ENCODE results near the gene INHBC.
"Not testable (repeated sequence)": the region's sequence is repeated elsewhere in the genome, so short reads cannot be mapped to it uniquely, and the experiment has no call there.

INHBC gene

GRCh38 chr12:57395121-57395520 is 39.5 kb upstream of the INHBC start:
- H3K4me3 ChIP-seq (ENCODE audit: low read length) = no peak overlapping the region
- TF ChIP-seq, protein P1, sequence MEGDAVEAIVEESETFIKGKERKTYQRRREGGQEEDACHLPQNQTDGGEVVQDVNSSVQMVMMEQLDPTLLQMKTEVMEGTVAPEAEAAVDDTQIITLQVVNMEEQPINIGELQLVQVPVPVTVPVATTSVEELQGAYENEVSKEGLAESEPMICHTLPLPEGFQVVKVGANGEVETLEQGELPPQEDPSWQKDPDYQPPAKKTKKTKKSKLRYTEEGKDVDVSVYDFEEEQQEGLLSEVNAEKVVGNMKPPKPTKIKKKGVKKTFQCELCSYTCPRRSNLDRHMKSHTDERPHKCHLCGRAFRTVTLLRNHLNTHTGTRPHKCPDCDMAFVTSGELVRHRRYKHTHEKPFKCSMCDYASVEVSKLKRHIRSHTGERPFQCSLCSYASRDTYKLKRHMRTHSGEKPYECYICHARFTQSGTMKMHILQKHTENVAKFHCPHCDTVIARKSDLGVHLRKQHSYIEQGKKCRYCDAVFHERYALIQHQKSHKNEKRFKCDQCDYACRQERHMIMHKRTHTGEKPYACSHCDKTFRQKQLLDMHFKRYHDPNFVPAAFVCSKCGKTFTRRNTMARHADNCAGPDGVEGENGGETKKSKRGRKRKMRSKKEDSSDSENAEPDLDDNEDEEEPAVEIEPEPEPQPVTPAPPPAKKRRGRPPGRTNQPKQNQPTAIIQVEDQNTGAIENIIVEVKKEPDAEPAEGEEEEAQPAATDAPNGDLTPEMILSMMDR (IDR thresholded peaks at IDR 0.05; ENCODE audit: insufficient read depth, low read depth, low read length, missing control alignments) = no peak
- no peak for DNase-seq (ENCODE audit: low read depth)

DNA sequence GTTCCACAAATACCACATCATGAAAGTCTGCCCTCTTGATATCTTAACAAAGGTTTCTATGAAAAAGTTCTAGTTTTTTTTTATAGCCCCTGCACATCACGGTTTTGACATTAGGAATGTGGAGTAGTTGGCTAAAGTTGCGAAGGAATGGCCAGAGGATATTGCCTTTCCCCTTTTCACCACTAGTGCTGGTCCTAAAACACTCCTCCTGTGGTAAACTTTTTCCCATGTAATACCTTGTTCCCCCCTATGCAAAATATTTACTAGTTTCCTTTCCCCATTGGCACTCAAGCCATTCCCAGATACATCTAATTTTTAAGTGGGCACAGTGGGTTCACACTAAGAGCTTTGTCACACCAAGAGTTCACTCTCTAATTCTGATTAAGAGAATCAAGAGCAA is 37.1 kb upstream of the INHBC start:
- DNase-seq (ENCODE audit: low read depth) = no peak
- no peak overlapping the region for H3K4me3 ChIP-seq (ENCODE audit: low read length)
- TF ChIP-seq, protein P1 (IDR thresholded peaks at IDR 0.05; ENCODE audit: insufficient read depth, low read depth, low read length, missing control alignments) = no peak

DNA sequence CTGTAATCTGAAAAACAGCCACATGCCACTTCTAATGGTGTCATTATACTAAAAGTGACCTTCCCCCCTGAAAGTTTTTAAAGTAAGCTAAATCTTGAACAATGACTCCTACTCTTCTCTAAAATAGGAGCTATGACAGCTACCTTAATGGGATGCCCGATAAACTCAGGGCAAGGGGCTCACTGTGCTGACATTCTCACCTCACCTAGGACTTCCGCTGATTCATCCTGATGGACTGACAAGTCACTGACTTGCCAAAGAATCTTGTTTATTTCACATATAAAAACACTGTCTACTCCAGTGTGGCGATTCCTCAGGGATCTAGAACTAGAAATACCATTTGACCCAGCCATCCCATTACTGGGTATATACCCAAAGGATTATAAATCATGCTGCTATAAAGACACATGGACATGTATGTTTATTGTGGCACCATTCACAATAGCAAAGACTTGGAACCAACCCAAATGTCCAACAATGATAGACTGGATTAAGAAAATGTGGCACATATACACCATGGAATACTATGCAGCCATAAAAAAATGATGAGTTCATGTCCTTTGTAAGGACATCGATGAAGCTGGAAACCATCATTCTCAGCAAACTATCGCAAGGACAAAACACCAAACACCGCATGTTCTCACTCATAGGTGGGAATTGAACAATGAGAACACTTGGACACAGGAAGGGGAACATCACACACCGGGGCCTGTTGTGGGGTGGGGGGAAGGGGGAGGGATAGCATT is 34.7 kb upstream of the INHBC start:
- DNase-seq (ENCODE audit: low read depth); H3K4me3 ChIP-seq (ENCODE audit: low read length): not testable (repeated sequence)

GRCh38 chr12:57401165-57401564 is 33.4 kb upstream of the INHBC start:
- no peak overlapping the region for H3K4me3 ChIP-seq (ENCODE audit: low read length)
- TF ChIP-seq, protein P1 (IDR thresholded peaks at IDR 0.05; ENCODE audit: insufficient read depth, low read depth, low read length, missing control alignments) = no peak
- no peak for DNase-seq (ENCODE audit: low read depth)

- not testable (repeated sequence) for DNase-seq (ENCODE audit: low read depth); H3K4me3 ChIP-seq (ENCODE audit: low read length)
These were observed 32.4 kb upstream of the INHBC start for GRCh38 chr12:57402156-57402555.

GRCh38 chr12:57404966-57405640 is 29.5 kb upstream of the INHBC start:
- H3K4me3 ChIP-seq (ENCODE audit: low read length) = no peak overlapping the region
- no peak for DNase-seq (ENCODE audit: low read depth)
- TF ChIP-seq, protein P1 (IDR thresholded peaks at IDR 0.05; ENCODE audit: insufficient read depth, low read depth, low read length, missing control alignments) = no peak

- TF ChIP-seq, protein P1 (IDR thresholded peaks at IDR 0.05; ENCODE audit: insufficient read depth, low read depth, low read length, missing control alignments) = no peak
- no peak overlapping the region for H3K4me3 ChIP-seq (ENCODE audit: low read length)
- DNase-seq (ENCODE audit: low read depth) = no peak
These were observed 24.1 kb upstream of the INHBC start for GRCh38 chr12:57410534-57410933.

DNA sequence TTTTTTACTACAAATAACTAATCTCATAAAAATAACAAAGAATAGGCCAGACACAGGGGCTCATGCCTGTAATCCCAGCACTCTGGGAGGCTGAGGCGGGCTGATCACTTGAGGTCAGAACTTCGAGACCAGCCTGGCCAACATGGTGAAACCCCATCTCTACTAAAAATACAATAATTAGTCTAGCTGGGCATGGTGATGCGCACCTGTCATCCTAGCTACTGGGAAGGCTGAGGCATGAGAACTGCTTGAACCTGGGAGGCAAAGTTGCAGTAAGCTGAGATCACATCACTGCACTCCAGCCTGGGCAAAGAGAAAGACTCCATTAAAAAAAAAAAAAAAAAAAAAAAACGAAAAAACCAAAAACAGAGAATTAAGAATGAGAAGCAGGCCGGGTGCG is 20.4 kb upstream of the INHBC start:
- DNase-seq (ENCODE audit: low read depth); H3K4me3 ChIP-seq (ENCODE audit: low read length): not testable (repeated sequence)

Measured in epithelial cell of esophagus (primary cell).